ENCODE results near the gene MYRF.

MYRF gene

DNA sequence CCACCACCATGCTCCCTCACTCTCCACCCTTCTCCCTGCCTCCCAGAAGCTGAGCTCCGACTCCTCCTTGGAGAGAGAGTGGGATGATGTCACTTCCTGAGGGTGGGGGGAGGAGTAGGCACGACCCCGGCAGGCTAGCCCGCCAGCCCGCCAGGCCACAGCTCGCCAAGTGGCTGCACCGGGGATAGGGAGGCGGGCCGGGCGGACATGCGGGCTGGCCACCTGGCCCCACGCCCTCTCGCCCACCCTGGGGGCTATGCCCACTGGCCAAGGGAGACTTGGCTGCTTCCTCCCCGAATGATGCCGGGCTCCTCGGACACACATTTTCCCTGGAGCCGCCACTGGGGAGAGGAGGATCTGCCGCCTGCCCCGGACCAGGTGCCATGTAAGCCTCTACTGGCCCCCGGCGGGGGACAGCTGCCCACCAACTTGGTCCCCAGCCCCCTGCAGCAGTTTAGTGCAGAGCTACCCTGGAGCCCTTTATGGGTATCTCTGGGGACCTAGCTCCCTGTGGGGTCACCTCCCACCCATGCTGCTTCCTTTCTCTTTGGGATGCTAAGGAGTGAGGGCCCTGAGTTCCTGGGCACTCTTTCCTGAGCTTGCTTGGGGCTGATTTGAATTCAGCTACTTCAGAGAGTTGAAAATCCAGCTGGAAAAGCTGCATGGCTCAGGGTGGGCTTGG lies 33.7 kb upstream of the MYRF start:
- no peak for DNase-seq (ENCODE audit: low spot score)

DNA sequence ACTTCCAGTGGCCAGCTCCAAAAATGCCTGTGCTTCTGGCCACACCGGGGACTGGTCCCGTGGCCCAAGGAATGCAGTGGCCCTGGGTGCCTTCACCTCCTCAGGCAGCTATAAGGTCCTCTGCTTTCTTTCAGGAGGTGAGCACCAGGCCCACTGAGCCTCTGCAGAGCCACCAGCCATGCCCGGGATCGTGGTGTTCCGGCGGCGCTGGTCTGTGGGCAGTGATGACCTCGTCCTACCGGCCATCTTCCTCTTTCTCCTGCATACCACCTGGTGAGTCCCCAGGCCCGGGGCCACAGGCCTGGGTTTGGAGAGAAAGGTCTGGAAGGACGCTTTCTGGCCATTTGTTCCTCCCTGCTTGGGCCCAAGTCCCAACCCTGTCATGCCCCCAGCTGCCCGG lies 32.5 kb upstream of the MYRF start:
- no peak for DNase-seq (ENCODE audit: low spot score)

DNA sequence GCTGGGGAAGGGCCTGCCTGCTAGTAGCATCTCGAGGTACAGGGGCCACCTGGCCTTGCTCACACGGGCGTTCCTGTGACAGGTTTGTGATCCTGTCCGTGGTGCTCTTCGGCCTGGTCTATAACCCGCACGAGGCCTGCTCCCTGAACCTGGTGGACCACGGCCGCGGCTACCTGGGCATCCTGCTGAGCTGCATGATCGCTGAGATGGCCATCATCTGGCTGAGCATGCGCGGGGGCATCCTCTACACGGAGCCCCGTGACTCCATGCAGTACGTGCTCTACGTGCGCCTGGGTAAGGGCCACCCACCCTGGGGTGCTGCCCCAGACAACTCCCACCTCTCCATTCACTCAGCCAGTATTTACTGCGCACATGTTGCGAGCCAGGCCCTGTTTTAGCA lies 31.8 kb upstream of the MYRF start:
- DNase-seq (ENCODE audit: low spot score) = no peak

DNA sequence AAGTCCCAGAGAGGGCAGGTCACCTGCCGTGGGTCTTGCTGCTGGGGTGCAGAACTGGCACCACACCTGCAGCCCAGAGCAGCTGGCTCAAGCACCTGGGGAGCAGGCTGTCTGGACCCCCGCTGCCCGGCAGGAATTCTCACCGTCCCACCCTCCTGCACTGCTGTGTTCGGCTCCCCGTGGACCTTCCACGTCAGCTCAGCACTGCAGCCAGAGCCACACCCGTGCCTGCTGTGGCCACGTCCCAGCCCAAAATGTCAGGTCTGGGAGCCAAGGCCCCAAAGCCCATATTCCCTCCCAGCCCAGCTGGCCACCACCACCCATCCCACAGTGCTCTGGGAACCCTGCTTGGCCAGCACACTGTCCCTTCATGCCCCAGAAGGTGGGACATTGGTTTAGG lies 28.0 kb upstream of the MYRF start:
- no peak for DNase-seq (ENCODE audit: low spot score)

DNA sequence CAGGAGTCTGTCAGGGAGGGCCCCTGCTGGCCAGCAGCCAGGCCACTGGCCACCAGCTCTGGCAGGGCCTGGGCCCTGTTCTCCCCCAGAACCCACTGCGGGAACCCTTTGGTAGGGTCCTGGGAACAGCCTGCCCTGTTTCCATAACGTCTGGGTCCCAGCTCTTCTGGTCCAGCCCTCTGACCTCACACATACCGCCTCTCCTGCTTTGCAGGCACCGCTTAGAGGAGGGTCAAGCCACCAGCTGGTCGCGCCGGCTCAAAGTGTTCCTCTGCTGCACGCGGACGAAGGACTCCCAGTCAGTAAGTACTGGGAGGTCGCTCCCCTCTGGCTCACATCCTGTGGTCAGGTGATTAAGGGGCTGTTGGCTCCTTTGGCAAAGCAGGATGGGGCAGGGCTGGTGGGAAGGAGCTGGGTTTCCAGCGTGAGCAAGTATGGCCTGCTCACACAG lies 26.6 kb upstream of the MYRF start:
- no peak for DNase-seq (ENCODE audit: low spot score)

DNA sequence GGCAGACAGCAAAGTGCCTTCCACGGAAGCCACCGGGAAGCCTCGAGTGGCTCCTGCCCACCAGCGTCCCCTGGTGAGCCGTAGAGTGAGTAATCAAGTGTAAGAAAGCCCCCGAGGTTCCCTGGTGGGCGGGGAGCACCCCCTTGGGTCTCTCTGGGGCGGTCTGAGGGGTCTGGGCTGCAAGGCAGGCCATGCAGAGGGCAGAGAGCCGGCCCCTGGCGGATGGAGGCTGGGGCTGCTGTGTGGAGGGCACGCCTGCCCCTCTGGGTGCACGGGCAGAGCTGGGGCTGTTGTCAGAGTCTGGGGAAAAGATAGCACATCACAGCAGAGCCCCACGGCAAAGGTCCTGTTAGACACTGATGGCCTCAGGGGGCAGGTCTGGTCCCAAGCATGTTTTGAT lies 25.7 kb upstream of the MYRF start:
- DNase-seq (ENCODE audit: low spot score) = no peak

DNA sequence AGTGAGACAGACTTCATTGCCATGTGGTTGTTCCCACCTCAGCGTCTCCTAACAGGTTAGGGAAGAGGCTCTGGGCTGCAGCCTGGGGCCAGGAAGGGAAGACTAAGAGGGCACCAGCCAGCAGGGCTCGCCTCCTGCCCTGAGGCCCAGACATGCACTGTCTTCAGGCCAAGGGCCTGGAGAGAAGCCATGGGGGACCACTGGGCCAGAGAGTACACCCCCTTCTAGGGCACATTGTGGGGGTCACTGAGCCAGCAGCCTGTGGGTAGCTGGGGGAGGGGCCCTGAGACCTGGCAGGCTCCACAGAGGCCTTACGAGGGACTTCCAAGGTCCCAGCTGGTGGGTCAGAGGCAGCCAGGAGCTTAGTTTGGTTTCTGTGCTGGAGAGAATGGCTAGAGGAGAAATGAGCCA lies 25.0 kb upstream of the MYRF start:
- DNase-seq (ENCODE audit: low spot score) = no peak

DNA sequence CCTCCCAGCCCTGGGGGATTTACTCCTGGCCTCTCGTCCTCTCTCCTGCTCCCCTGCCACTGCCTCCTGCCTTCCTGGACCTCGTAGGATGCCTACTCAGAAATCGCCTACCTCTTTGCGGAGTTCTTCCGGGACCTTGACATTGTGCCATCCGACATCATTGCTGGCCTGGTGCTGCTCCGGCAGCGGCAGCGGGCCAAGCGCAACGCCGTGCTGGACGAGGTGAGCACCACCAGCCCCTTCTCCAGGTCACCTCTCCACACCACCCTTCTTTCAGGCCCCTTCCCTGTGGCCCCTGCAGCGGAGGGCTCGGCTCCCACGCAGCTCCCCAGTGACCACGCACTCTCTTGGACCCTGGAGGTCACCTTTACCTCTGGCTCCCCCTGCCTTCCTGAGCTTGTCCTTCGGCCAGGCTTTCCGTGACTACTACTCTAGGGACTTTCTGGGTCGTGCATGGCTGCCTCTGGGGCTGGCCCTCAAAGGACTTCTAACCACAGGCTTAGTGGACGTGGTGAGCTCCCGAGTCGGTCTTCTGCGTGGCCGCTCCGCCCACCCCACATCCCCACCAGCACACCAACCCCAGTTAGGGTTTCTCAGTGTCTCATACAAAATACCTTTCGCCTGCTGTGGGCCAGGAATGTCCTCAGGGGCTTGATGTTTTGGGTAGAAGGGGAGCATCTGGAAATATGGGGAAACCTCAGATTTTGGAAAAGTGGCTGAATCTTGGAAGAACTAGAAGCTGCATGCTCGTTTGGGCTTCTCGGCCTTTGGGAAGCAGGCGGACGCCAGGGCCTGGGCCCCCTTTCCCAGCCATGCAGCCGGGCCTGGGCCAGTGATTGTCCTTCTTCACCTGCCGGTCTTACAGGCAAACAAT lies 24.1 kb upstream of the MYRF start:
- DNase-seq (ENCODE audit: low spot score) = no peak

DNA sequence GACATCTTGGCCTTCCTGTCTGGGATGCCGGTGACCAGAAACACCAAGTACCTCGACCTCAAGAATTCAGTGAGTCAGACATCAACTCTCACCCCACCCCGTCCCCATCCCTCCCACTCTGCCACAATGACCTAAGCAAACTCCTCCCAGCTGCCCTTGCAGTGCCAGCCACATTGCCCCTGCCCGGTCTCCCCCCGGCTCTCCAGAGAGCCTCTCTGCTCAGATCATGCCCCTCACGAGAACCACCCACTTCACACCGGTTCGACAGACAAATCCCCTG lies 23.6 kb upstream of the MYRF start:
- peak; percentile 49 for DNase-seq (ENCODE audit: low spot score)

DNA sequence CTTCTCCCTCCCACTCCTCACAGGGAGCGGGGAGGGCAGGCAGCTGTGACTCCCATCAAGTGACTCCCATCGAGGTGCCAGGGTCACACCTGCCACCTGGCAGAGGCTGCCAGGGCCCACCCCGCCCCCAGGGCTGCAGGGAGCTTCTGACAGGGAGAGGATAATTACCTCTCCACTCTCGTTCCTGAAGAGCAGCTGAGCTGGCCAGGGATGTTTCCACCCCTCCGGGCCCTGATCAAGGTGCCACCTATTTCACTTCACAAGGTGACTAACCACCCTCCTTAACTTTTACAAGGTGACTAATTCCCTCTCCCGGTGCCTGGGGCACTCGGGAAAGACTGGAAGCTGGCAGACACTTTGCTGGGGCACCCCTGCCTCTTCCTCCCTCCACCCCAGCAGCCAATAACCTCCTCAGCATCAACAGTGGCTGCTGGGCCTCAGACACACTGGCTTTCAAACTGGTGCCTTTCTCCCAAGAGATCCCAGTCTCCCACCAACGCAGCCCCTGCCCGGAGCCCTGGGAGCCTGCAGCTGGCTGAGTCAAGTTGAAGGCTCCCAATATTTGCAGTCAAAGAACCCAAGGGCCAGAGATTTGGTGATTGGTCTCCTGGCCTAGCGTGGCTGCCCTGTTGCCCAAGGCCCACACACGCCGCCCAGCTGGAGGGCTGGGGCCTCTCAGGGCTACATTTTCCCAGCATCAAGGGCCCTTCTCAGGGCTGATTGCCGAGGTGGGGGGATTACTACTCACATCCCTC lies 22.0 kb upstream of the MYRF start:
- peak; percentile 73 for DNase-seq (ENCODE audit: low spot score)

DNA sequence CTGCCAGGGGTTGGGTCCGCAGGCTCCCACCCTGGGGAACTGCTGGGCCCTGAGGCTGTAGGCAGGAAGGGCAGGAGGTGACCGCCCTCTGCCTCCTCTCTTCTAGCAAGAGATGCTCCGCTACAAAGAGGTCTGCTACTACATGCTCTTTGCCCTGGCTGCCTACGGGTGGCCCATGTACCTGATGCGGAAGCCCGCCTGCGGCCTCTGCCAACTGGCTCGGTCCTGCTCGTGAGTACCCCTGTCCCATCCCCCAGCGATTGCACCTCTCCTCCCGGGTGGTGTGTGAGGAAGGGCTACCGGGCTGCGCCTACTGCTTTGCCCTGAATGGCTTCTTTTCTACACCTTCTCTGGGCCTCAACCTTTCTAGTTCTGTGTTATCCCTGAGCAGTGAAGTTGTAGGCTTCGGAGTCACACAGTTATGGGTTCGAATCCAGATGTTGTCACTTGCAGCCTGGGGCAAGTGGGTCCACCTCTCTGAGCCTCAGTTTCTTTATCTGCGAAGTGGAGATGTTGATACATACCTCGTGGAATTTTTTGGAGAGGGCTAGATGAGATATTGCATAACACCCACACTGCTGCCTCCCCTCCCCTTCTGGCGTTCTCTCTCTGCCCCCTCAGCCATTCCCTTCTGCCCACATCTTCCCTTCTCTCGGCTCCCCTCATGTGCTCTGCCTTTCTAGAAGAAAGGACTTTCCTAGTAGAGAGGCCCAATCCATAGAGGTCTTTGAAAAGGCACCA lies 21.1 kb upstream of the MYRF start:
- DNase-seq (ENCODE audit: low spot score) = no peak

DNA sequence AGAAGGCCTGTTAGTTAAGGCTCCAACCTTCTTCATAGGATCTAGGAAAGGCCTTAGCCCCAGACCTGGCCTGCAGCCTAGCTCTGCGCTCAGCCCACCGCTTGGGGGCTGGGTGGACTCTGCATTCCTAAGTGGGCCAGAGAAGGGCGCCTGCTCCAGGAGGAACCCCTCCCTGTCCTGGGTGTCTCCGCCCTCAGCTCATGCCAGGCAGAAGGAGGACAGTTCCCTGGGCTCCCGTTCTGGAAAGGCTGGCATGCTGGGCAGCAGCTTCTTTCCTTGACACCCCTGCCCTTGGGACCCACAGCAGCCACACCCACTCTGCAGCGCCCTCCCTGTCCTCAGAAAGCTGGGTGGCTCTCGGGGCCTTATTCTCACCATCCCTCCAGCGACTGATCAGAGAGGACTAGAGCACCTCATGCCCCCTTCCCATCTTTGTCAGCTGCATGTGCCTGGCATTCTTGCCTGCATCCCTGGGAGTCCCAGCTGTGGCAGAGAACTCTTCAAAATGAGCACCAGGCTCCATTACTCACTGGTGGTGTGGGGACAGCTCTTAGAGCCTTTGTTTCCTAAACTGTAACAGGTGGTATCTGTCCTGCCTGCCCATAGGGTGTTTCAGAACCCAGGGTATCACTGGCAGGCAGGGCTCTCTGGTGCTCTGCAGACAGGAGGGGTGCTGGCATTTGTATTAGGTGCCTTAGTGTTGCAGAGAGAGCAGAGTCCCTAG lies 20.3 kb upstream of the MYRF start:
- DNase-seq (ENCODE audit: low spot score) = no peak

DNA sequence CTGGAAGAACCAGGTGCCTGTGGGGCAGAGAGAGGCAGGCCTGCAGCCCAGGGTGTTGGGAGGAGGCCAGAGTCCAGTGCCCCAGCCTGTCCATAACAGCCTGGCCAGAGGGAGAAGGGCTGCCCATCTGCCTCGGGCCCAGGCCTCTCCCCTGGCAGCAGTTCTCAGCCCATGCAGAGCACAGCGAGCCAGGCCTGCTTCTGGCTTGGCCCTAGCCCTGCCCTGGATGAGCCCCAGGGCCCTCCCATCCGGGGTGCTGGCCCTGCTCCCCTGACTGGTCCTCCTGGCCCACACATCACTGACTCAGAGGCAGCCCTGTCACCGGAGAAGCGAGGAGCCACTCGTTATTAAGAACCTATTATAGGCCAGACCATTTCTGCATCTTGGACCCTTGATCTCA lies 19.7 kb upstream of the MYRF start:
- DNase-seq (ENCODE audit: low spot score) = no peak

DNA sequence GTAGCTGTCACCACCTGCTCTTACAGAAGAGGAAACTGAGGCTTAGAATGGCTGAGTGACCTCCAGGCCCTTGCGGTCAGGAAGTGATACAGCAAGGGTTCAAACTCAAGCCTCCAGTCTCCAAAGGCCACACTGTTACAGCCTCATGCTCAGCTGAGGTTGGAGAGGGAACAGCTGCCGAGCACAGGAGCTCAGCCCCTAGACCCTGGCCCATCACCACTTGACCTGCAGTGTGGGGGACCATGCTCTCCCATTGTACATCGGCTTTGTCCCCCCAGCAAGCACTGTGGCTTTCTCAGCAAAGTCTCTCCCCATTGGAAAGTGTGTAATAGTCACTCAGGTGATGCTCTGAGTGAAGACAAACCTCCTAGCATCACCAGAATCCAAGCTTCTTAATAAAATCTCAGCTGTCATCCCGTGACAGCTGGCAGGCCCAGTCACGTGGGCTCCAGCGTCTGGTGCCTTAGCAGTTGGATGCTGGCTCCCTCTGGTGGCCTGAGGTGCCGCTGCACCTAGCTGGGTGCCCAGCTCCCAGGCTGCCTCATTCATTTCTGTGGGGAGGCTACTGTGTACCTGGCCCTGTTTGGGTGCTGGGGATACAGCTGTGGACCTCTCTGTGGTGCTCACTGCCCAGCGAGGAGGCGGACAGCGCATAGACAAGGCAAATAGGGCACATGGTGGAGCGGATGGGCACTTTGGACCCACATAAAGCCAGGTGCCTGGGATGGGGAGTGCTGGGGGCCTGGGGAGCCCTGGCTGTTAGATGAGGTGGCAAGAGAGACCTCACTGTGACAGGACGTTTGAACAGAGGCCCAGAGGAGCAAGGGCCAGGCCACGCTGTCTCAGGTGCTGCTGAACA lies 19.1 kb upstream of the MYRF start:
- DNase-seq (ENCODE audit: low spot score) = peak; percentile 74

DNA sequence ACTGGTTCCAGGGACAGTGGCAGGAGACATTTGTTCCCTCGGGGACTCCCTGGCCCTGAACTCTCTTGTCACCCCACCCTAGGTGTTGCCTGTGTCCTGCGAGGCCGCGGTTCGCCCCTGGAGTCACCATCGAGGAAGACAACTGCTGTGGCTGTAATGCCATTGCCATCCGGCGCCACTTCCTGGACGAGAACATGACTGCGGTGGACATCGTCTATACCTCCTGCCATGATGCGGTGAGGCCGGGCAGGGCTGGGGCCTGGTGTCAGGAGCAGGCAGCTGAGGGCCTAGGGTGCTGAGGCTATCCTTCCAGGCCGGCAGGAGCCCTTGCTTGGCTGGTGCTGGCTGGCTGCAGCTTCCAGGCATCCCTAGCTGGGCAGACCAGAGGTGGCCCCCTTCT lies 17.7 kb upstream of the MYRF start:
- no peak for DNase-seq (ENCODE audit: low spot score)

DNA sequence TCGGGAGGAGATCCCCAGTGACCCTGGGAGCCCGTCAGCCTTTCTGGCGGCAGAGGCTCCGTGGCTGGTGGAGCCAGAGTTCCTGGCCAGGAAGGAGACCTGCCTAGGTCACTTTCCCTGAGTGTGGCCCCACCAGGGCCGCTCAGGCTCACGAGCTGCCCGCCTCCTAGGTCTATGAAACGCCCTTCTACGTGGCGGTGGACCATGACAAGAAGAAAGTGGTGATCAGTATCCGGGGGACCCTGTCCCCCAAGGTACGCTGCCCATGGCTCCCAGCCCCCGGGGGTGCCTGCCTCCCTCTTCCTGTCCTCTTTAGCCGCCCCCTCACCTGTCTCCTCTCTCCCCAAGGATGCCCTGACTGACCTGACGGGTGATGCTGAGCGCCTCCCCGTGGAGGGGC lies 17.0 kb upstream of the MYRF start:
- DNase-seq (ENCODE audit: low spot score) = no peak

DNA sequence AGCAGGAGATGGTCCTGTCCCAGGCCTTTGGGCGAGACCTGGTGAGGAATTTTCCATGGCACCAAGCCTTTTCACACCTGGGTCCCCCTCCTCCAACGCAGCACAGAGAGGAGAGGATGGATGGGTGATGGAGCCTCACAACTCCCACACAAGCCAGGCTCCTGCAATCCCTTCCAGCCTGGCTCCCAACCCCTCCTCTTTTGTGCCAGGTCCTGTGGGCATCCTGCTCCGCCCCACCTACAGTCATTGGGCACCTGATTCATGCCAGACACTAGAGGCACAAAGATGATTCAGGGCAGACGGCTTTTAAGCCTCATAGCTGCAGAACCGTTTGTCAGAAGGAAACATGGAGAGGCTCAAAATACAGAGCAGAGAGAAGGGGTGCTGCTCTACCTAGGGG lies 16.1 kb upstream of the MYRF start:
- DNase-seq (ENCODE audit: low spot score) = no peak

DNA sequence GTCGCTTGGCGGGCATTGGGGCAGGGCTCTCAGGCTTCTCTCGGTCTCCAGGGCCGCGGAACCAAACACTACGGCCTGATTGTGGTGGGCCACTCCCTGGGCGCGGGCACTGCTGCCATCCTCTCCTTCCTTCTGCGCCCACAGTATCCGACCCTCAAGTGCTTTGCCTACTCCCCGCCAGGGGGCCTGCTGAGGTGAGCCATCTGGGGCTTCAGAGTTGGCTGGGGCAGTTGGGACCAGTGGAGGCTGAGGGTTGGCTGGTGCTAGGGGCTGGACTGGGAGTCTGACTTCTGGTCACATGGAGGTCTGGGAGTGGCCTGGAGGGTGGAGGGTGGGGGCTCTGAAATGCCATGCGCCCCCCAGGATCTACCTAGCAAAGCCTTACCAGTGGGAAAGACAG lies 15.3 kb upstream of the MYRF start:
- no peak for DNase-seq (ENCODE audit: low spot score)

DNA sequence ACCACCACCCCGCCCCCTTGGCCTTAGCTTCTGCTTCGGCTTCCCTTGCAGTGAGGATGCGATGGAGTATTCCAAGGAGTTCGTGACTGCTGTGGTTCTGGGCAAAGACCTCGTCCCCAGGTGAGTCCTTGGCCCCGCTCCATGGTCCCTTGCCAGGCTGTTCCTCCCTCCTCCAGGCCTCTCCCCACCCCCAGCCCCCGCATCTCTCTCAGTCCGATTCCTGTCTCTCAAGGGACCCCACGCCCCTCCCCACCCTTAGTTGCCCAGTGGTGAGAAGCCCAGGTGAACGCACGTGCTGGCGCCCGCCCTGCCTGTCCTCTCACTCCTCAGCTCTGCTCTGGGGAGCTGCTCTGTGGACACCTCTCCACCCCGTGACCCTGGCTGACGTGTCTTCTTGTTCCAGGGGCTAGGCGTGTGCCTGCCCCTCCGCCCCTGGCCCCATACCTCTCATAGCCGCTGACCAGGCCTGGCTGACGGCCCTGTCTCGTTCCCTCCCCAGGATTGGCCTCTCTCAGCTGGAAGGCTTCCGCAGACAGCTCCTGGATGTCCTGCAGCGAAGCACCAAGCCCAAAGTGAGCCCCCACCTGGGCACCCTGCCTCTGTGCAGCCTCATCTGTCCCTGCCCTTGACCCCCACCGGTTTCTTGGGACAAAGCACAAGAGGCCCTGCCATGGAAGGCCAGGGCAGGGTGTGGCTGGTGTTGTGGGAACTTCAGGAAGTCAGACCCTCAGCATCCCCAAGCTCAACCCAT lies 14.6 kb upstream of the MYRF start:
- no peak for DNase-seq (ENCODE audit: low spot score)

DNA sequence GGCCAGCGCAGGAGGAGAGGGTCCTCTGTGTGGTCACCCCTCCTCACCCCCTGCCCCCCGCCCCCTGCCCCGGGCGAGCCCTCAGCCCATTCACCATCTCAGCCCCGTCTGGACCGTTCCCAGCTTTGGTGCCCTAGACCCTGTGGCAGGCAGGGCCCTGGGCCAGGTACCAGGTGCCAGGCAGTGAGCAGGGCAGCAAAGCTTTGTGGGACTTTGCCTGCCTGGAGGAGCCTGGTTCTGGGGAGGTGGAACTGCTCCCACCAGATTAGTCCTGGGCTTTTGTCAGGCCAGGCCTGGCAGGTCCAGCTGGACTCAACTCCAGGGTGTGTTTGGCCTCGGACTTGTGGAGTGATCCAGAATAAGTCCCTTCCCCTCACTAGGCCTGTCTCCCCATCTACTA lies 13.7 kb upstream of the MYRF start:
- DNase-seq (ENCODE audit: low spot score) = no peak

Data from LoVo (cell line).